Hepatocyte (in vitro differentiated cells): ENCODE data around the gene AMOTL1. TPM values are rescaled to one million over a fixed set of nuclear protein-coding genes. Genes with fewer than 3 reads are reported as not detected.

ENCODE experiments used
- DNase-seq: peaks from one replicate; pipeline ENCODE4 v3.0.0-alpha.2; 2016; ENCODE audit warnings: low spot score
- H2AFZ ChIP-seq: fragments of 200-600 bp; sonication (generic); 2 replicates; pipeline ENCODE4 v1.6.0; 2016; ENCODE audit warnings: antibody characterized with exemption, mild to moderate bottlenecking
- H3K27ac ChIP-seq: fragments of 200-600 bp; sonication (generic); 2 replicates; pipeline ENCODE4 v1.5.1; 2016; ENCODE audit warnings: mild to moderate bottlenecking
- H3K27me3 ChIP-seq: fragments of 200-600 bp; sonication (generic); 2 replicates; pipeline ENCODE4 v1.6.1; 2016
- H3K36me3 ChIP-seq: fragments of 200-600 bp; sonication (generic); replicated peaks from 2 replicates; pipeline ENCODE4 v1.5.1; 2016; ENCODE audit warnings: low read depth; ENCODE audit not compliant: insufficient read depth
- H3K4me1 ChIP-seq: fragments of 200-600 bp; sonication (generic); 2 replicates; pipeline ENCODE4 v1.5.1; 2016; ENCODE audit warnings: mild to moderate bottlenecking, moderate library complexity; ENCODE audit not compliant: insufficient read depth
- H3K4me2 ChIP-seq: fragments of 200-600 bp; sonication (generic); 2 replicates; pipeline ENCODE4 v1.6.0; 2016
- H3K4me3 ChIP-seq: fragments of 200-600 bp; sonication (generic); 2 replicates; pipeline ENCODE4 v1.5.1; 2016; ENCODE audit warnings: mild to moderate bottlenecking
- H3K79me2 ChIP-seq: fragments of 200-600 bp; sonication (generic); 2 replicates; pipeline ENCODE4 v1.6.0; 2017; ENCODE audit warnings: mild to moderate bottlenecking
- H3K9me2 ChIP-seq: fragments of 200-600 bp; sonication (generic); replicated peaks from 2 replicates; pipeline ENCODE4 v1.6.0; 2017; ENCODE audit warnings: mild to moderate bottlenecking; ENCODE audit not compliant: insufficient read depth
- H3K9me3 ChIP-seq: fragments of 200-600 bp; sonication (generic); 2 replicates; pipeline ENCODE4 v1.5.1; 2016; ENCODE audit warnings: low read depth, mild to moderate bottlenecking
- H4K20me1 ChIP-seq: fragments of 200-600 bp; sonication (generic); 2 replicates; pipeline ENCODE4 v1.6.0; 2016; ENCODE audit warnings: mild to moderate bottlenecking; ENCODE audit not compliant: insufficient read depth, poor library complexity, severe bottlenecking
- CTCF ChIP-seq: fragments of 200-600 bp; sonication (generic); IDR thresholded peaks from 2 replicates; pipeline ENCODE4 v1.5.1; 2016; ENCODE audit warnings: antibody characterized with exemption, mild to moderate bottlenecking; ENCODE audit not compliant: poor library complexity
- EZH2 ChIP-seq: fragments of 200-600 bp; sonication (generic); IDR thresholded peaks from 2 replicates; pipeline ENCODE4 v1.6.1; 2016; ENCODE audit warnings: antibody characterized with exemption, mild to moderate bottlenecking, borderline replicate concordance
- EZH2phosphoT487 ChIP-seq: fragments of 200-600 bp; sonication (generic); IDR thresholded peaks from one replicate; pipeline ENCODE4 v1.6.1; 2018; ENCODE audit warnings: antibody characterized with exemption, mild to moderate bottlenecking, low read depth, moderate library complexity; ENCODE audit not compliant: unreplicated experiment, severe bottlenecking
- WGBS: methylation state at CpG from one replicate; pipeline ENCODE4 v1.1.6; 2016; ENCODE audit warnings: low lambda C conversion rate; ENCODE audit errors: missing lambda C conversion rate; 5-methylcytosine and 5-hydroxymethylcytosine counted together
- polyA plus RNA-seq: library from polyadenylated mRNA; unstranded; fragments of >200 nt; fragmentation: Nextera tagmentation; extraction: Ambion mirVana; gene quantifications from 2 replicates; pipeline ENCODE4 v1.2.1, GENCODE V29; 2016
- total RNA-seq: library from RNA; depleted of rRNA; stranded (reverse); fragments of >200 nt; gene quantifications from 2 replicates; pipeline ENCODE4 v1.2.3, GENCODE V29; 2014

The AMOTL1 gene
- total and polyA plus RNA-seq, 2 experiments from 2014 or later = 23.8 to 57.7 TPM

- Histone ChIP-seq H2AFZ (no peak overlapping the region), H3K9me2 (no peaks in the 10 kb centered on the region), H3K79me2 (no peaks in the 10 kb centered on the region), H3K4me1 (no peaks in the 10 kb centered on the region), H3K36me3 (no peaks in the 10 kb centered on the region), H3K4me3 (no peak overlapping the region), H3K27me3 (no peaks in the 10 kb centered on the region), H4K20me1 (no peaks in the 10 kb centered on the region), H3K27ac (no peak overlapping the region), H3K9me3 (no peaks in the 10 kb centered on the region), H3K4me2 (no peak overlapping the region)
- 92% methylated on average over 2 of the region's 2 CpGs for WGBS
- TF ChIP-seq EZH2phosphoT487 (no peak), EZH2 (no peak), CTCF (no peak)
- DNase-seq = no peak
Measured at GRCh38 chr11:94882931-94883330, 114.8 kb downstream of the AMOTL1 start.

- Histone ChIP-seq H2AFZ (no peak overlapping the region), H3K4me3 (no peak overlapping the region), H4K20me1 (no peaks in the 10 kb centered on the region), H3K27ac (no peak overlapping the region), H3K9me2 (no peaks in the 10 kb centered on the region), H3K4me2 (no peak overlapping the region), H3K36me3 (no peaks in the 10 kb centered on the region), H3K9me3 (no peaks in the 10 kb centered on the region), H3K79me2 (no peaks in the 10 kb centered on the region), H3K27me3 (no peaks in the 10 kb centered on the region), H3K4me1 (no peaks in the 10 kb centered on the region)
- TF ChIP-seq CTCF (no peak), EZH2 (no peak), EZH2phosphoT487 (no peak)
- no peak for DNase-seq
Measured at GRCh38 chr11:94883878-94884277, 115.7 kb downstream of the AMOTL1 start.

GRCh38 chr11:94884376-94884775 lies 116.2 kb downstream of the AMOTL1 start:
- Histone ChIP-seq H3K4me3 (no peak overlapping the region), H3K4me2 (no peak overlapping the region), H3K4me1 (no peaks in the 10 kb centered on the region), H3K9me2 (no peaks in the 10 kb centered on the region), H4K20me1 (no peaks in the 10 kb centered on the region), H2AFZ (no peak overlapping the region), H3K27me3 (no peaks in the 10 kb centered on the region), H3K9me3 (no peaks in the 10 kb centered on the region), H3K79me2 (no peaks in the 10 kb centered on the region), H3K36me3 (no peaks in the 10 kb centered on the region), H3K27ac (no peak overlapping the region)
- WGBS = 94% methylated on average over 6 of the region's 6 CpGs
- no peak for DNase-seq
- no peak for TF ChIP-seq CTCF
- no peak for TF ChIP-seq EZH2phosphoT487
- TF ChIP-seq EZH2 = no peak

GRCh38 chr11:94885133-94885532 lies 117.0 kb downstream of the AMOTL1 start:
- no peaks in the 10 kb centered on the region for H3K79me2 ChIP-seq
- DNase-seq = no peak
- H2AFZ ChIP-seq = no peak overlapping the region
- TF ChIP-seq CTCF (no peak), EZH2 (no peak), EZH2phosphoT487 (no peak)
- no peaks in the 10 kb centered on the region for H3K9me2 ChIP-seq
- no peak overlapping the region for H3K27ac ChIP-seq
- H3K4me2 ChIP-seq = no peak overlapping the region
- no peaks in the 10 kb centered on the region for H3K4me1 ChIP-seq
- no peaks in the 10 kb centered on the region for H3K27me3 ChIP-seq
- WGBS = 80% methylated on average over 5 of the region's 5 CpGs
- no peaks in the 10 kb centered on the region for H3K9me3 ChIP-seq
- no peak overlapping the region for H3K4me3 ChIP-seq
- no peaks in the 10 kb centered on the region for H4K20me1 ChIP-seq
- no peaks in the 10 kb centered on the region for H3K36me3 ChIP-seq
